Chondrocyte (in vitro differentiated cells): ENCODE measurements around the gene DENND1A. TPM values are rescaled to one million over a fixed set of nuclear protein-coding genes. Genes with fewer than 3 reads are reported as not detected.
"Not testable (repeated sequence)": the region's sequence is repeated elsewhere in the genome, so short reads cannot be mapped to it uniquely, and the experiment has no call there.

ENCODE experiments used
- DNase-seq: peaks from one replicate; pipeline ENCODE4 v3.0.0; 2021; ENCODE audit warnings: mixed read lengths, low spot score
- H3K27ac Mint-ChIP-seq: one replicate; pipeline ENCODE4 v1.8.0; 2021; ENCODE audit warnings: mild to moderate bottlenecking, moderate library complexity, mixed read lengths; ENCODE audit not compliant: unreplicated experiment
- H3K27me3 Mint-ChIP-seq: 2 replicates; pipeline ENCODE4 v1.8.0; 2021; ENCODE audit warnings: low read depth, mixed read lengths
- H3K36me3 Mint-ChIP-seq: 2 replicates; pipeline ENCODE4 v1.8.0; 2021; ENCODE audit warnings: low read depth, mixed read lengths
- H3K4me1 Mint-ChIP-seq: 2 replicates; pipeline ENCODE4 v1.8.0; 2021; ENCODE audit warnings: low read depth, mild to moderate bottlenecking, mixed read lengths
- H3K4me3 Mint-ChIP-seq: one replicate; pipeline ENCODE4 v1.8.0; 2021; ENCODE audit warnings: mild to moderate bottlenecking, moderate library complexity, mixed read lengths; ENCODE audit not compliant: unreplicated experiment
- H3K9me3 Mint-ChIP-seq: 2 replicates; pipeline ENCODE4 v1.8.0; 2021; ENCODE audit warnings: low read depth, mixed read lengths
- CTCF ChIP-seq: fragments of 200-600 bp; sonication (generic); IDR thresholded peaks from 2 replicates; pipeline ENCODE4 v1.5.0; 2021; ENCODE audit warnings: antibody characterized with exemption, mild to moderate bottlenecking, moderate library complexity
- total RNA-seq: library from RNA; stranded (reverse); gene quantifications from 3 replicates; pipeline ENCODE4 v1.2.1, GENCODE V29; 2021

The DENND1A gene
- total RNA-seq, 1 donor from 2014 or later = 15.3 TPM

GRCh38 chr9:123894822-123895221, 35.1 kb downstream of the DENND1A start:
- H3K27ac Mint-ChIP-seq = no peak overlapping the region
- H3K4me3 Mint-ChIP-seq = no peak overlapping the region
- no peaks in the 10 kb centered on the region for H3K36me3 Mint-ChIP-seq
- no peak for DNase-seq
- no peaks in the 10 kb centered on the region for H3K27me3 Mint-ChIP-seq
- TF ChIP-seq CTCF = no peak
- peaks cover 8% of the 10 kb centered on the region for H3K4me1 Mint-ChIP-seq
- H3K9me3 Mint-ChIP-seq = no peaks in the 10 kb centered on the region

GRCh38 chr9:123893831-123894460, 36.0 kb downstream of the DENND1A start:
- H3K27ac Mint-ChIP-seq = peak overlapping the region; percentile 8
- H3K36me3 Mint-ChIP-seq = no peaks in the 10 kb centered on the region
- no peak for DNase-seq
- no peak overlapping the region for H3K4me3 Mint-ChIP-seq
- no peaks in the 10 kb centered on the region for H3K9me3 Mint-ChIP-seq
- H3K4me1 Mint-ChIP-seq = peaks cover 8% of the 10 kb centered on the region
- H3K27me3 Mint-ChIP-seq = no peaks in the 10 kb centered on the region
- TF ChIP-seq CTCF = no peak

GRCh38 chr9:123893115-123893514, 36.8 kb downstream of the DENND1A start:
- TF ChIP-seq CTCF = no peak
- Mint-ChIP-seq H3K4me3 (no peak overlapping the region), H3K27ac (no peak overlapping the region), H3K9me3 (peaks cover 5% of the 10 kb centered on the region), H3K36me3 (peaks cover under 1% of the 10 kb centered on the region), H3K27me3 (no peaks in the 10 kb centered on the region), H3K4me1 (peaks cover 8% of the 10 kb centered on the region)
- DNase-seq = no peak

- no peak for DNase-seq
- Mint-ChIP-seq H3K36me3 (peaks cover 4% of the 10 kb centered on the region), H3K27ac (no peak overlapping the region), H3K9me3 (peaks cover 11% of the 10 kb centered on the region), H3K4me1 (no peaks in the 10 kb centered on the region), H3K4me3 (no peak overlapping the region), H3K27me3 (no peaks in the 10 kb centered on the region)
- no peak for TF ChIP-seq CTCF
Measured at GRCh38 chr9:123887837-123888236, 42.1 kb downstream of the DENND1A start.

- not testable (repeated sequence) for DNase-seq, H3K27me3 Mint-ChIP-seq, H3K4me1 Mint-ChIP-seq, H3K36me3 Mint-ChIP-seq, H3K4me3 Mint-ChIP-seq, H3K27ac Mint-ChIP-seq
- peaks cover 11% of the 10 kb centered on the region for H3K9me3 Mint-ChIP-seq
Measured at GRCh38 chr9:123885834-123886233, 44.1 kb downstream of the DENND1A start.

- TF ChIP-seq CTCF = no peak
- Mint-ChIP-seq H3K27ac (no peak overlapping the region), H3K36me3 (peaks cover 4% of the 10 kb centered on the region), H3K4me1 (no peaks in the 10 kb centered on the region), H3K4me3 (no peak overlapping the region), H3K9me3 (peaks cover 11% of the 10 kb centered on the region), H3K27me3 (no peaks in the 10 kb centered on the region)
- no peak for DNase-seq
Measured at GRCh38 chr9:123883634-123884033, 46.3 kb downstream of the DENND1A start.
